ENCODE data around the gene OR10AD1. TPM values are rescaled to one million over a fixed set of nuclear protein-coding genes. Genes with fewer than 3 reads are reported as not detected.

Gene OR10AD1
- total RNA-seq (2022; extraction: Qiagen RNA extraction; ENCODE audit: low read depth), result not detected in 5 replicates

GRCh38 chr12:48203192-48203591, at the start of gene OR10AD1:
Gene OR10AD1 (minus strand): TSS chr12:48203292. CDS start chr12:48203292, 0 bp downstream.

GRCh38 chr12:48183091-48183875, 19.8 kb downstream of the OR10AD1 start, which contains the start of gene CCDC184:
Gene CCDC184 (plus strand): TSS chr12:48183644. CDS start chr12:48184123, 479 bp downstream.

GRCh38 chr12:48157018-48157888, 45.8 kb downstream of the OR10AD1 start, which contains the start of gene ASB8:
Gene ASB8 (minus strand): TSS chr12:48157515. CDS start chr12:48153496, 4,019 bp downstream.

Other genes with a start within 250 kb of the OR10AD1 start
- 119 to 129 TPM (median 126 TPM) in 5 replicates for gene TMEM106C, start 239.7 kb downstream of the OR10AD1 start, total RNA-seq (2022; extraction: Qiagen RNA extraction; ENCODE audit: low read depth)
- 0.02 to 0.18 TPM (median 0.08 TPM) in 5 replicates for gene COL2A1, start 198.8 kb downstream of the OR10AD1 start, total RNA-seq (2022; extraction: Qiagen RNA extraction; ENCODE audit: low read depth)
- gene SENP1, start 97.2 kb downstream of the OR10AD1 start, total RNA-seq (2022; extraction: Qiagen RNA extraction; ENCODE audit: low read depth), result 12.2 to 15.3 TPM (median 14.5 TPM) in 5 replicates
- gene PFKM, start 83.9 kb downstream of the OR10AD1 start, total RNA-seq (2022; extraction: Qiagen RNA extraction; ENCODE audit: low read depth), result 25.3 to 31.6 TPM (median 27.7 TPM) in 5 replicates
- gene ASB8, start 45.8 kb downstream of the OR10AD1 start, total RNA-seq (2022; extraction: Qiagen RNA extraction; ENCODE audit: low read depth), result 12.2 to 20.4 TPM (median 14.0 TPM) in 5 replicates
- gene CCDC184, start 19.6 kb downstream of the OR10AD1 start, total RNA-seq (2022; extraction: Qiagen RNA extraction; ENCODE audit: low read depth), result 3.1 to 3.5 TPM (median 3.2 TPM) in 5 replicates
- 6.4 to 9.4 TPM (median 7.8 TPM) in 5 replicates for gene ZNF641, start 147.6 kb upstream of the OR10AD1 start, total RNA-seq (2022; extraction: Qiagen RNA extraction; ENCODE audit: low read depth)